Stomach (tissue), 9 donors: ENCODE data around the gene CCND1. TPM values are rescaled to one million over a fixed set of nuclear protein-coding genes. Genes with fewer than 3 reads are reported as not detected.

ENCODE experiments used
- DNase-seq, 2 donors: peaks; one replicate each; pipeline versions ENCODE4 v3.0.0 to v3.0.0-alpha.2; 2013 to 2019
- H3K27ac ChIP-seq, 5 donors: fragments of 200-600 bp in 4 of 5; sonication (generic) in 4 of 5; one replicate each; pipeline ENCODE4 v1.5.1; 2013 to 2019; ENCODE audit warnings: mild to moderate bottlenecking in 1 of 5, moderate library complexity in 1 of 5
- H3K27me3 ChIP-seq, 3 donors: fragments of 200-600 bp; sonication (generic); one replicate each; pipeline ENCODE4 v1.5.1; 2017 to 2019; ENCODE audit warnings: mixed run types in 1 of 3
- H3K36me3 ChIP-seq, 4 donors: fragments of 200-600 bp; sonication (generic); 1 replicate in 3 of 4; 2 replicates in 1 of 4; pipeline ENCODE4 v1.5.1; 2016 to 2019
- H3K4me1 ChIP-seq, 4 donors: fragments of 200-600 bp; sonication (generic); one replicate each; pipeline ENCODE4 v1.5.1; 2016 to 2019
- H3K4me3 ChIP-seq, 4 donors: fragments of 200-600 bp; sonication (generic) in 3 of 4; one replicate each; pipeline ENCODE4 v1.5.1; 2016 to 2019; ENCODE audit warnings: mild to moderate bottlenecking in 1 of 4
- H3K9me3 ChIP-seq, 4 donors: fragments of 200-600 bp; sonication (generic); one replicate each; pipeline ENCODE4 v1.5.1; 2016 to 2019
- CTCF ChIP-seq, 7 experiments: fragments of 450-650 bp in 4 of 7; fragments of 200-600 bp in 3 of 7; sonication (generic) in 3 of 7; IDR thresholded peaks; one replicate each; pipeline ENCODE4 v1.5.1; 2016 to 2019; ENCODE audit warnings: antibody characterized with exemption in 7 of 7, control low read depth in 2 of 7, mild to moderate bottlenecking in 1 of 7
- EP300 ChIP-seq: sonication (generic); formaldehyde crosslinking; IDR thresholded peaks from one replicate; pipeline ENCODE4 v1.6.1; 2017; ENCODE audit warnings: antibody characterized with exemption
- POLR2A ChIP-seq, 4 donors: fragments of 450-650 bp; IDR thresholded peaks; one replicate each; pipeline ENCODE4 v1.6.1; 2016; ENCODE audit warnings: antibody characterized with exemption in 4 of 4, control low read depth in 2 of 4, mild to moderate bottlenecking in 1 of 4, moderate library complexity in 1 of 4
- POLR2AphosphoS5 ChIP-seq, 3 donors: sonication (generic); formaldehyde crosslinking; IDR thresholded peaks; one replicate each; pipeline ENCODE4 v1.6.1; 2016; ENCODE audit warnings: antibody characterized with exemption in 3 of 3
- WGBS, 5 donors: extraction: QIAGEN DNeasy Blood & Tissue Kit in 3 of 5; methylation state at CpG; one replicate each; pipeline versions ENCODE4 v1.1.5 to v1.1.7; 2013 to 2018; 5-methylcytosine and 5-hydroxymethylcytosine counted together
- intact Hi-C: fragments of 100-400 bp; cut with DNase I; formaldehyde crosslinking; loops from one replicate; pipeline ENCODE4 v1.15.1; 2023; ENCODE audit warnings: low total_unique reads
- polyA plus RNA-seq, 3 donors: library from polyadenylated mRNA; stranded (reverse); fragments of 200-250 nt; gene quantifications; one replicate each; pipeline ENCODE4 v1.2.3, GENCODE V29; 2013
- total RNA-seq, 5 donors: library from RNA; depleted of rRNA; stranded (reverse); fragments of >200 nt; gene quantifications; one replicate each; pipeline versions ENCODE4 v1.1.0 to v1.2.3, GENCODE V29; 2014 to 2016
- donor health status: healthy with polysubstance abuse.
- donor health status: Bipolar disorder and iron deficiency.
- donor health status: healthy.

The CCND1 gene
- total and polyA plus RNA-seq, 8 donors = 17.6 to 293 (median 55.1) TPM

GRCh38 chr11:69644962-69645675 is 4.2 kb downstream of the CCND1 start:
- Histone ChIP-seq H3K27ac (peak overlapping the region in 2 of 5 donors; percentile 86 to 89), H3K9me3 (no peaks in the 10 kb centered on the region), H3K36me3 (peaks cover 4 to 54% (median 41%) of the 10 kb centered on the region in 4 donors), H3K4me3 (peak overlapping the region in 1 of 4 donors; percentile 3), H3K27me3 (peaks cover 0 to 58% (median 18%) of the 10 kb centered on the region in 3 donors), H3K4me1 (peaks cover 41 to 53% (median 51%) of the 10 kb centered on the region in 4 donors)
- intact Hi-C loops = loop anchor here (5.0 to 10.0 kb wide), 2 partner anchors 360 to 543 kb away; no protein-coding TSS in a partner anchor
- TF ChIP-seq POLR2A (IDR thresholded peaks at IDR 0.05) (no peak), POLR2AphosphoS5 (IDR thresholded peaks at IDR 0.05) (no peak), CTCF (IDR thresholded peaks at IDR 0.05) (no peak), EP300 (no peak)
- no peak for DNase-seq
- WGBS, 5 donors = 73 to 79% (median 76%) methylated on average over 16 to 20 of the region's 20 CpGs

- 73 to 81% (median 77%) methylated on average over 28 to 30 of the region's 30 CpGs for WGBS, 5 donors
- no peak overlapping the region for H3K27ac ChIP-seq
- intact Hi-C loops = loop anchor here (5.0 to 10.0 kb wide), 2 partner anchors 361 to 544 kb away; no protein-coding TSS in a partner anchor
- H3K4me3 ChIP-seq = no peak overlapping the region
- DNase-seq = no peak
- H3K27me3 ChIP-seq = peaks cover 0 to 50% (median 10%) of the 10 kb centered on the region in 3 donors
- H3K36me3 ChIP-seq = peaks cover 4 to 62% (median 49%) of the 10 kb centered on the region in 4 donors
- TF ChIP-seq CTCF (IDR thresholded peaks at IDR 0.05) (no peak), EP300 (no peak), POLR2AphosphoS5 (IDR thresholded peaks at IDR 0.05) (no peak), POLR2A (IDR thresholded peaks at IDR 0.05) (no peak)
- no peaks in the 10 kb centered on the region for H3K9me3 ChIP-seq
- peaks cover 32 to 44% (median 43%) of the 10 kb centered on the region in 4 donors for H3K4me1 ChIP-seq
Observed at GRCh38 chr11:69645801-69646492, 5.0 kb downstream of the CCND1 start.

- no peak for DNase-seq
- Histone ChIP-seq H3K27me3 (peaks cover 0 to 42% (median 3%) of the 10 kb centered on the region in 3 donors), H3K4me1 (peaks cover 24 to 36% (median 35%) of the 10 kb centered on the region in 4 donors), H3K9me3 (no peaks in the 10 kb centered on the region), H3K27ac (no peak overlapping the region), H3K36me3 (peaks cover 9 to 70% (median 57%) of the 10 kb centered on the region in 4 donors), H3K4me3 (no peak overlapping the region)
- intact Hi-C loops = loop anchor here (5.0 to 10.0 kb wide), 2 partner anchors 362 to 544 kb away; no protein-coding TSS in a partner anchor
- 74 to 83% (median 82%) methylated on average over 22 to 32 of the region's 32 CpGs for WGBS, 5 donors
- TF ChIP-seq POLR2AphosphoS5 (IDR thresholded peaks at IDR 0.05) (no peak), POLR2A (IDR thresholded peaks at IDR 0.05) (no peak), EP300 (no peak), CTCF (IDR thresholded peaks at IDR 0.05) (no peak)
Observed at GRCh38 chr11:69646493-69647389, 5.8 kb downstream of the CCND1 start.
